Measurements from ENCODE around the gene KRTAP5-11.
"Not testable (repeated sequence)": the region's sequence is repeated elsewhere in the genome, so short reads cannot be mapped to it uniquely, and the experiment has no call there.

The KRTAP5-11 gene

DNA sequence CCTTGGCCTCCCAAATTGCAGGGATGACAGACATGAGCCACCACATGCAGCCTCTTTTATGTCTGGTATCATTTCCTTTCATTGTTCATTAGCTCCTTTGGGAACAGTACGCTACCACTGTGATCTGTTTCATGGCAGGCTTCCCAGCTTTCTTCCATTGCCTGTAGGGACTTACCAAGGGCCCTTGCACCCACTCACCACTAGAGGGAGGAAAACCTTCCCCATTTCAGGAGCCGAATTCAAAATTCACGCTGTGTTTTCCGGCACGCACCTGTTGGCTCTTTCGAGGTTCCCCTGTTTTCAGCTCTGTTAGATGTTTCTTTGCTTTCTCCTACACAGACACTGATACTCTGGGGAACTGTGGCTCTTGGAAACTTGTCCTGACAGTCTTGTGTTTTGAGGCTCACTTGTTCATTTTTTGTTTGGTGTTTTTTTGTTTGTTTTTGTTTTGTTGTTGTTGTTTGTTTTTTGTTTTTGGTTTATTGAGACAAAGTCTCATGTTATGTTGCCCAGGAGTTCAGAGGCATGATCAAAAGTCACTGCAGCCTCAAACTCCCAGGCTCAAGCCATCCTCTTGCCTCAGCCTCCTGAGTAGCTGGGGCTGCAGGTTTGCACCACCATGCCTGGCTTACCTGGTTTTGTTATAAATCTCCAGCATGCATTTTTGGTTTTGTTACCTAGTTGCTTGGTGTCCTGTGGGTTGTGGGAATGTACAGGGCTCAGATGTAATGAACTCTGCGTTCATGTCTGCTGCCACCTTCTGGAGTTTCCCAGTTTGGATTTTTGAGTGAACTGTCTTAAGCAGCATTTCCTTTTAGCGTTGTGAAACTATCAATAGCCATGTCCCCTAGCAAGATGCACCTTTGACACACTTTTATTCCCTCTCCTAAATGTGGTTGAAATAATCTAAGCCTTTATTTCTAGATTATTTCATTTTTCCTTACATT lies 2.3 kb downstream of the KRTAP5-11 start:
- peak; percentile 6 for DNase-seq (ENCODE audit: low read depth)

DNA sequence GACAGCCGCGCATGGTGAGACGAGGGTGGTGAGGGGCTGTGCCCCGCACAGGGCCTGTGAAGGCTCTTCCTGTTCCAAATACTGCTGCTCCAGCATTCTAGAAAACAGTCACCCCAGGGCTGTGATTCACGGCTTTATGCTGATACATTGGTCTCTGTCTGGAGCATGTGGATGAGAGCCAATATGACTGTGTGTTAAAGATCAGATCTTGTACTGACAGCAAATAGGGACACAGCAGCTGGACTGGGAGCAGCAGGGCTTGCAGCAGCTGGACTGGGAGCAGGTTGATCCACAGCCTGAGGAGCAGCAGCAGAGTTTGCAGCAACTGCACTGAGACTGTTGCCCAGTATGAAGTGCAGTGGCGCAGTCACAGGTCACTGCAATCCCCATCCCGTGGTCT lies 3.2 kb downstream of the KRTAP5-11 start:
- DNase-seq (ENCODE audit: low read depth) = not testable (repeated sequence)

DNA sequence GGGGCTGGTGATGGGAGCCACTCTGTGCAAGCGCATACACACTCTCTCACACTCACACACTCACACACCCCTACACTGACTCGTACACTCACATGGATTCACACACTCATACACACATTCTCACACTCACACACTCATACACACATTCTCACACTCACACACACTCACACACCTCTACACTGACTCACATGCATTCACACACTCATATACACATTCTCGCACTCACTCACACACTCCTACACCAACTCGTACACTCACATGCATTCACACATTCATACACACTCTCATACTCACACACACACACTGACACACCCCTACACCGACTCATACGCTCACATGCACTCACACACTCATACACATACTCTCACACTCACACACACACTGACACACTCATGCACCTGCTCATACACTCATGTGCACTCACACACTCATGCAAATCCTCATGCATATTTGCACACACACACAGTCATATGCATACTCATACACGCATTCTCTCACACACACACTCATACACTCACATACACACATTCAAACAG lies 5.1 kb downstream of the KRTAP5-11 start:
- no peak for DNase-seq (ENCODE audit: low read depth)

DNA sequence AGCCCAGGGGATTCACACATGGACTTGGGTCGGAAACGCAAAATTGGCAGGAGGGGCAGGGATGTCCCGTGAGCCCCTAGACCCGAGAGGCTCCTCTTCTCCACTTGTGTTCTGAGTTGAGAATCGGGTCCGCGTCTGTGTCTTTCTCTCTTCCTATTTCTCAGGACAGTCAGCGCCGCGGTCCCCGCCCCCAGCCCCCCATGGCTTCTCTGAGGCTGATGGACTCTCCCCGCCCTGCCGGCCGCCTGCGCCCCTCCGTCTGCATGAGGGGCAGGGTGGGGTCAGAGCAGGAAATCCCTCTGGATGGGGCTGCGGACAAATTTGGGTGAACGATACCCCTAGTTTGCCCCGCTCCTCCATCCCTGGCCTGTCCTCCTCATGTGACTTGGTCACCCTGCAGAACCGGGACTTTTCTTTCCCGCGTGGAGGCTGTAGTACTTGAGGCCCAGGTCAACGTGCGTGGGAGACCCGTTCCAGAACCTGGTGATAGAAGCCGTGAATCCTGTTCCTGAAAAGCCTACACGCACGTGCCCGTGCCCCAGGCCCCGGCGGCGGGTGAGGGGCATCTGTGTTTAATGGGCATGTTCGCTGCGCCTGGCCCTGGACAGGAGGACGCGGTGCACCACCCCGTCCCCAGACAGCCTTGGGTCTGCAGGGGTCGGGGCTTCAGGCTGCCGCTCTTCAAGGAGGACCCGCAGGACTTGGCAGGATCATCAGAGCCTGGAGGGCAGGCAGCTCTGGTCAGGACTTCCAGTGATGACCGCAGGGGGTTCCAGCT lies 5.8 kb downstream of the KRTAP5-11 start:
- DNase-seq (ENCODE audit: low read depth) = not testable (repeated sequence)

DNA sequence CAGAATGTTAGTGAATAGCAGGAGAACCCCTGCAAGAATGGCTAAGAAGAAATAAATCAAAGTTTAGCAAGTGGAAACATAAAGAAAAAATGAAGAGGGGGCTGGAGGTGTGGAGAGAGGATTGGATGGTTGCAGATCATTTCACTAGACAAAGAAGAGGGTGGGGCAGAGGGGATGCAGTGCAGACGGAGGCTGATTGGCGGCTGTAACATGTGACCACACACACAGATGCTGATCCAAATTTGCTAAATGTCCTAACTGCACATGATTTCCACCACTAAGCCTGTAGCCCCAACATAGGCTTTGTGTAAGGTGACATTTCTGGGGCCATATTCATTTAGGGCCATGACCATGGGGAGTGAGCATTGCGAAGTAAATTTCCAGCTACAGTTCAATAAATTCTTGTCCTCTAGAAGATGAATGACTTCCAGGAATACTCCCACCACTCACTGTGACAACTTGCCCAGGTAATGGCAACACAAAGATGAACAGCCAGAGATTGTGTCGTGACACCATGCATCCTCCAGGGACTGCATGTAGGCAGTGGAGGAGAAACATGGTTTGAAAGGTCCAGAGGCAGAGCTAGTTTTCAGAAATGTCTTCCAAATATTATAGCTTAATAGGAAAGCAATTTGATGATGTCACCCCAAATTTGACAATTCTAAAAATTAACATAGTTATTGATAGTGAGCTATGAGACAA lies 6.8 kb downstream of the KRTAP5-11 start:
- no peak for DNase-seq (ENCODE audit: low read depth)

DNA sequence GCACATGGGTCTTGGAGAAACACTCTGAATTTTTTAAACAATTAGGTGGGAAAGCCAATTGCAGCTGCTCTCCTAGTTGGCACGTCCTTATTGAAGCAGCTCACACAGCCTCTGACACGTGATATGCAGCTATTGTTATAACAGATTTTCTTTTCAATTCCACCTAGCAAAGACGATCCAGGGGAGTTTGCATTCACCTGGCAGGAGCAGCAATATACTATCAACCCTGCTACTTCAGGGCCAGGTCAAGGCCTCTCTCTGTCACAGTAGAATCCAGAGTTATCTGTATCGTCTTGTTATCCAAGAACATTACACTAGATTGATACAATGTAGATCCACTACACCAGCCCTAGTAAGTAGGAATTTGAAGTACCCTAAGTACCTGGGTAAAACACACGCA lies 8.3 kb downstream of the KRTAP5-11 start:
- no peak for DNase-seq (ENCODE audit: low read depth)

DNA sequence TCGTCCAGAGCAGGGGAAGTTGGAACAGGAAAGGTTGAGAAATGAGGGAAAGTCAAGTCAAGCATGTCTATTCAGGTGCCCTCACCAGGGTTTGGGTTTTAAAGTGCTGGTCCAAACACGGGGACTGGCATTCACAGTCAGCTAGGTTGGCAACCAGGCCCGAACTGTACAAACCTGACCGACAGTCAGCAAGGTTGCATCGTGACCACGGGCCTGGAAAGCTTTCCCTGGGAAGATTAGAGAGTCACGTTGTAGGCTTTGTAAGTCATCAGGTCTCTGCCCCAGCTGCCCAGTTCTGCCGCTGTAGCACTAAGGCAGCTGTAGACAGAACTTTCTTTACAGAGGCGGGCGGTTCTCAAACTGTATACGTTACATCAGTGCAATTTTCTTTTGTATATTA lies 9.9 kb downstream of the KRTAP5-11 start:
- DNase-seq (ENCODE audit: low read depth) = no peak

DNA sequence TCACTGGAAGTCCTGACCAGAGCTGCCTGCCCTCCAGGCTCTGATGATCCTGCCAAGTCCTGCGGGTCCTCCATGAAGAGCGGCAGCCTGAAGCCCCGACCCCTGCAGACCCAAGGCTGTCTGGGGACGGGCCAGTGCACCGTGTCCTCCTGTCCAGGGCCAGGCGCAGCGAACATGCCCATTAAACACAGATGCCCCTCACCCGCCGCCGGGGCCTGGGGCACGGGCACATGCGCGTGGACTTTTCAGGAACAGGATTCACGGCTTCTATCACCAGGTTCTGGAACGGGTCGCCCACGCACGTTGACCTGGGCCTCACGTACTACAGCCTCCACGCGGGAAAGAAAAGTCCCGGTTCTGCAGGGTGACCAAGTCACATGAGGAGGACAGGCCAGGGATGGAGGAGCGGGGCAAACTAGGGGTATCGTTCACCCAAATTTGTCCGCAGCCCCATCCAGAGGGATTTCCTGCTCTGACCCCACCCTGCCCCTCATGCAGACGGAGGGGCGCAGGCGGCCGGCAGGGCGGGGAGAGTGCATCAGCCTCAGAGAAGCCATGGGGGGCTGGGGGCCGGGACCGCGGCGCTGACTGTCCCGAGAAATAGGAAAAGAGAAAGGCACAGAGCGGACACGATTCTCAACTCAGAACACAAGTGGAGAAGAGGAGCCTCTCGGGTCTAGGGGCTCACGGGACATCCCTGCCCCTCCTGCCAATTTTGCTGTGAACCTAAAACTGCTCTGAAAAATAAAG lies 11.4 kb downstream of the KRTAP5-11 start:
- not testable (repeated sequence) for DNase-seq (ENCODE audit: low read depth)

DNA sequence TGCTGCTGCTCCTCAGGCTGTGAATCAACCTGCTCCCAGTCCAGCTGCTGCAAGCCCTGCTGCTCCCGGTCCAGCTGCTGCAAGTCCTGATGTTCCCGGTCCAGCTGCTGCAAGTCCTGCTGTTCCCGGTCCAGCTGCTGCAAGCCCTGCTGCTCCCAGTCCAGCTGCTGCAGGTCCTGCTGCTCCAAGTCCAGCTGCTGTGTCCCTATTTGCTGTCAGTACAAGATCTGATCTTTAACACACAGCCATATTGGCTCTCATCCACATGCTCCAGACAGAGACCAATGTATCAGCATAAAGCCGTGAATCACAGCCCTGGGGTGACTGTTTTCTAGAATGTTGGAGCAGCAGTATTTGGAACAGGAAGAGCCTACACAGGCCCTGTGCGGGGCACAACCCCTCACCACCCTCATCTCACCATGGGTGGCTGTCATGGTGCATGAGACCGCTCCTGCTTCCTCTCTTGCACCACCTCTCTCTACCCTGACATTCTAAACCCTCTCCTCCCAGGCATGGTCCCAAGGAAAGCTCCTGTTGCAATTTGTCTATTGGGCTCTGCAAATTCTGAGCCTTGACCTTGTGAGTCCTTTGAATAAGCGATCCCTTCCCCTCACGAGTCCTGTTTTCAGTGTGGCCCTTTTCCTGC lies 13.8 kb downstream of the KRTAP5-11 start:
- no peak for DNase-seq (ENCODE audit: low read depth)

DNA sequence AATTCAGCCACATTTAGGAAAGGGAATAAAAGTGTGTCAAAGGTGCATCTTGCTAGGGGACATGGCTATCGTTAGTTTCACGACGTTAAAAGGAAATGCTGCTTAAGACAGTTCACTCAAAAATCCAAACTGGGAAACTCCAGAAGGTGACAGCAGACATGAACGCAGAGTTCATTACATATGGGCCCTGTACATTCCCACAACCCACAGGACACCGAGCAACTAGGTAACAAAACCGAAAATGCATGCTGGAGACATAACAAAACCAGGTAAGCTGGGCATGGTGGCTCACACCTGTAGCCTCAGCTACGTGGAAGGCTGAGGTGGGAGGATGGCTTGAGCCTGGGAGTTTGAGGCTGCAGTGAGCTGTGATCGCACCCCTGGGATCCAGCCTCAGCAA lies 15.0 kb downstream of the KRTAP5-11 start:
- not testable (repeated sequence) for DNase-seq (ENCODE audit: low read depth)

DNA sequence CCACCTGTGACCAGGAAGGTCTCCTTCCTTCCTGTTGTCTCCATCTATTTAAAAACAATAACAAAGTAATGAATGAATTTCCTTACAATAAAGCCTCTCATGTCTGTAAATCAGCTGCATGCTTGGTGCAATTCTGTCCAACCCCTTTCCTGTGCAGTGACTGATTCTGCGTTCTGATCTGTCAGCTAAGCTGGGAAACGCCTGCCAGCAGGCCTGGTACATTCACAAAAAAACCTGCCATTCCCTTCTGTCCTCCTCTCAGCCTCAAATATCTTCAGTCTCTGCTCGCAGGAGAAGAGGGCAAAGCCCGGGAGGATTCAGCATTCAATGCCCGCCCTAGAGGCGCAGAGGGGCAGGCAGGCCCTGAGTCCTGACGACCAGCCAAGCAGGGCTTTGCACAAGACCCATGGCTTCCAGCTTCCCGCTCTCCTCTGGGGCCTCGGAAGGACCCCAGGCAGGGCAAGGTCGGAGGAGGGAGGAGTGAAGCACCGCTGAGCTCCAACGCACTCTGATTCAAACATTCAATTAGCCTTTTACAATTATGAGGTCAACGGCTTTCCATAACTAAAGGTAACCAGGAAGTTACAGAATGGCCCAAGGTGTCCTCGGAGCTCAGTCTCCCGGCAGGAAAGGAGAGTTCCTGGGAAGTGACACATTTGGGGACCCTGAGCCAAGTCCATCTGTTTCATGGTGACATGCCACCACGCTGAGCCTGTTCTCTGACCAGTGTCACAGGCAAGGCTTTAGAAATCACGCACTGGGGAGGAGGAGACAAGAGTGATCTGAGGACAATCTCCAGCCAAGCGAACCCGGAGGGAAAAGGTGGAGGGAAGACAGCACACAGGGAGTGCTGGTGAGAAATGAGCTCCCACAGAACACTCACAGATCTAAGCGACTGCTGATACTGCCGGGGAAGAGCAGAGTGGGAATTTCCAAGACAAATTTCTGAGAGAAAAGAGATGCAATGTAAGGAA lies 15.8 kb downstream of the KRTAP5-11 start:
- not testable (repeated sequence) for DNase-seq (ENCODE audit: low read depth)

DNA sequence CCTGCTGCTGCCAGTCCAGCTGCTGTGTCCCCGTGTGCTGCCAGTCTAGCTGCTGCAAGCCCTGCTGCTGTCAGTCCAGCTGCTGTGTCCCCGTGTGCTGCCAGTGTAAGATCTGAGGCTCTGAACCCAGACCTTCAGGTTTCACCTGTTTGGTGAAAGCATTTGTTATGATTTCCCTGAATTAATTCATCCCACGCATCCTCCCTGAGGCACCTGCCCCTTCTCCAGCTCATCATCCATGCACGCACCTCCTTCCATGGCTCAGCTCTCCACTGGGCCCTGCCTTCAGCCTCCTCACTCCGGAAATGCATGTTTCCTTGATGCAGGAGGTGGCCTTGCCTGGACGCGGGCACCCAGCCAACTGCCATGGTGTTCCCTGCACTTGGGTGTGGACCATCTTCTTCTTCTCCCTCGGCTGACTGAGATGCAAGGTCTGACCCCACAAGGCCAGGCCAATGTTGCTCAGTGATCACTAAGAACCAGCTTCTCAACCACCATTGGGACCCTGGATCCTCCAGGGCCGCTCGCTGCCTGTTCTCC lies 16.5 kb downstream of the KRTAP5-11 start:
- DNase-seq (ENCODE audit: low read depth) = no peak

DNA sequence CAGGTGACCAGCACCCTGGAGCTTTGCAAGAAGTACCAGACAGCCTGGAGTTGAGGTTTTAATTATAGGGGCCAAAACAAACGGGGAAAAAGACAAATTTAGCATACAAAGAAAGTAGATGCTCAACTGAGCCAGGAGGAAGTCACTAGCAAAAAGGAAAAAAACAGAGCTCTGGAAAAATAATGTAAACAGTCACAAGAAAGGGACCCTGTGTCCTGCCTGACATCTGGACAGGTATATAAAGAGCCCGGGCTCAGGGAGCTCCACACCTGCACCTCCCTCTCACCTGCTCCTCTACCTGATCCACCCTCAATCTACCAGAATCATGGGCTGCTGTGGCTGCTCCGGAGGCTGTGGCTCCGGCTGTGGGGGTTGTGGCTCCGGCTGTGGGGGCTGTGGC lies 17.4 kb downstream of the KRTAP5-11 start, which contains the start of gene KRTAP5-10:
Gene KRTAP5-10, plus strand, starts transcription at position 301 of the 400 bp plus-strand sequence. Its CDS starts 25 bp downstream, at position 326.
- no peak for DNase-seq (ENCODE audit: low read depth)

DNA sequence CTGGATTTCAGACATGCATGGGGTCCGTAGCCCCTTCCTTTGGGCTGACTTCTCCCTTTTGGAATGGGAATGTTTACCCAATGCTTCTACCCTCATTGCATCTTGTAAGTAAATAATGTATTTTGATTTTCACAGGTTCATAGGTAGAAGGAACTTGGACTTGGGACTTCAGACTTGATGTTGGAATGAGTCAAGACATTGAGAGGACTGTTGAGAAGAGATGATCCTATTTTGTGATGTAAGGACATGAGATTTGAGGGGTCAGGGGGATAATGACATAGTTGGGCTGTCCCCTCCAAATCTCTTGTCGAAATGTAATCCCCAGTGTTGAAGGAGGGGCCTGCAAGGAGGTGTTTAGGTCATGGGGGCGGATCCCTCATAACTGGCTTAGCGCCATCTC lies 18.2 kb downstream of the KRTAP5-11 start:
- DNase-seq (ENCODE audit: low read depth) = no peak

DNA sequence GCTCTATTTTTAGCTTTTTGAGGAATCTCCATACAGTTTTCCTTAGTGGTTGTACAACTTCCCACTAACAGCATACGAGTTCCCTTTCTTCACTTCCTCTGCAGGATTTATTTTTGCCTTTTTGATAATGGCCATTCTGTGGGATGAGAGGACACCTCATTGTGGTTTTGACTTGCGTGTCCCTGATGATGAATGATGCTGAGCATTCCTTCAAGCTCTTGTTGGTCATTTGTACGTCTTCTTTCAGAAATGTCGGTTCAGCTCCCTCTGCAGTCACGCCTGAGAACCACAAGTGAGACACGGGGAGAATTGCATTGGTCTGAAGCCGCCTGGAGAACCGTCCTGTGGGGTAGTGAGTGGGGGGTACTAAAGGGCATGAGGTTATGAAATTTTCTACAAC lies 19.3 kb downstream of the KRTAP5-11 start:
- DNase-seq (ENCODE audit: low read depth) = no peak

DNA sequence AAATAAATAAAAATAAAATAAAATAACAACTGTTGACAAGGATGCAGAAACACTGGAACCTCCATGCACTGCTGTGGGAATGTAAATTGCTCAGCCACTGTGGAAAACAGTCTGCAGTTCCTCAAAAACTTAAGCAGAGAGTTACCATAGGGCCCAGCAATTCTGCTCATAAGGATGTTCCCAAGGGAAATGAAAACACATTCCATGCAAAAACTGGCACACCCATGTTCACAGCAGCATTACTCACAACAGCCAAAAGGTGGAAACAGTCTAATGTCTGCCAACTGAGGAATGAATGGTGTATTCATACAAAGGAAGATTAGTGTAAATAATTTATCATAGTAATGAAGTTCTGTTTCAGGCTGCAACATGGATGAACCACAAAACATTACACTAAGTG lies 20.6 kb downstream of the KRTAP5-11 start:
- no peak for DNase-seq (ENCODE audit: low read depth)

DNA sequence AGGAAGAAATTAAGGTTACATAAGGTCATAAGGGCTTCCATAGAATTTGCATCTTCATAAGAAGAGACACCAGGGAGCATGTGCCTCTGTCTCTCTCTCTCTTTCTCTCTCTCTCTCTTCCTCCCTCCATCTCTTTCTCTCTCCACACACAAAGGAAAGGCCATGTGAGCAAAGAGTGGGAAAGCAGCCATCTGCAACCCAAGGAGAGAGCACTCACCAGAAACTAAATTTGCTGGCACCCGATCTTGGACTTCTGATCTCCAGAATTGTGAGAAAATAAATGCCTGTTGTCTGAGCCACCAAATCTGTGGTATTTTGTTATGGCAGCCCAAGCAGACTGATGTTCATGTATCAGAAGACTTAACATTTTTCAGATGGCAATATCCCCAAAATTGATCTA lies 23.7 kb downstream of the KRTAP5-11 start:
- DNase-seq (ENCODE audit: low read depth) = no peak

DNA sequence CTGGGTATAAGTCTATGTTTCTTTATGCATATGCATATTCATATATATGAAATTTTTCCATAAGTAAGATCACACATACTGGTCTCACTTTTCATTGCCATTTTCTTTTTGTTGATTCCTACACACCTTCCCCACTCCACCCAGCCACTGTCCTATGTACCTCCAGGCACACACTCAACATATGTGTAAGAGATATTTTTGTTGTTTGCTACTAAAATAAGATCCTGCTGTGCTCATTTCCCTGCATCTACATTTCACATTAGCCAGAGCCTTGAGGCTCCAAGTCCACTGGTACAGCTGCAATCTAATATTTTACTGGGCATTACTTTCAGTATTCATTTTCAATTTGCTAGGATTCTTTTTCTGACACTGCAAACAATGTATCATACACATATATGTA lies 25.4 kb downstream of the KRTAP5-11 start:
- DNase-seq (ENCODE audit: low read depth) = no peak

DNA sequence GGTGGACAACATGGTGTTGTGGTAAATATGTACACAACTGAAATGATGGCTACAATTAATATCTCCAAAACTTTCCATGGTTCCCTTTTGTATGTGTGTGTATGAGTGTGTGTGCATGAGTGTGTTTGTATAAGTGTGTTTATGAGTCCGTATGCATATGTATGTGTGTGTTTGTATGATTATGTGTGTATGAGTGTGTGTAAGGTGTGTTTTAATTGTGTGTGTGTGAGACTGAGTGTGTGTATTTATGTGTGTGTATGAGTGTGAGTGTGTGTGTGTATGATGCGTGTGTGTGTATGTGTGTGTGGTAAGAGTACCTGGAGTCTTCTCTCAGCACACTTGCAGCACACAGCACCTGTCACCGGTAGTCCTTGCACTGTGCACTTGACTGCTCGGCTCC lies 26.7 kb downstream of the KRTAP5-11 start:
- DNase-seq (ENCODE audit: low read depth) = no peak
